ENCODE results near the gene FUT1.

GRCh38 chr19:48716562-48717291 is 35.7 kb downstream of the FUT1 start:
- TF ChIP-seq POLR2A (IDR thresholded peaks at IDR 0.05; ENCODE audit: low read depth, low read length) (no peak), POLR2AphosphoS5 (IDR thresholded peaks at IDR 0.05; ENCODE audit: low read depth, low read length) (no peak), TAF1 (IDR thresholded peaks at IDR 0.05; ENCODE audit: low read depth, low read length) (no peak), POU2F2 (IDR thresholded peaks at IDR 0.05; ENCODE audit: low read depth, low read length) (no peak)

Measured in GM12891 (cell line).